ENCODE data around the gene DRD2.

DNA sequence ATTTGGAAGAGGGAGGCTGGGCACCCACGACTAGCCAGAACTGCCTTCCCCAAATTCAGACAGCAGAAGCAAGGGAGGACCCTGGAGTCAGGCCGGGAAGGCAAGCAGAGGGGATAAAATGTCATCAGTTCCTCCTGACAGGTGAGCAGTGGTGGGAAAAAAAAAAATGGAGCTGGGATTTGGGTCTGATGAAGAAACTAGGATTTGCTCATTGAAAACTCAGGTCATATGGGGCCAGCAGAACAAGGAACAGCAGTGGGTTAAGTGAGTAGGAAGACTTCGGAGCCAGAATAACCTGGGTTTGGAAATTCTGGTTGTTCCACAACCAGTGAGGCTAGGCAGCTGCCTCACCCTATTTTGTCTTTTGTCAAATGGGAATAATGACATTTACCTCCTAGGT is 28.9 kb upstream of the DRD2 start:
- TF ChIP-seq CTCF (IDR thresholded peaks at IDR 0.05 in 4 of 5, conservative IDR thresholded peaks at IDR 0.05 in 1 of 5) (no peak), POLR2A (IDR thresholded peaks at IDR 0.05) (no peak)

Data from gastrocnemius medialis (tissue), 4 donors.